ENCODE data around the gene ITGA7. TPM values are rescaled to one million over a fixed set of nuclear protein-coding genes. Genes with fewer than 3 reads are reported as not detected.

ITGA7 gene
- total RNA-seq, 1 donor from 2014 or later = 4.0 TPM

DNA sequence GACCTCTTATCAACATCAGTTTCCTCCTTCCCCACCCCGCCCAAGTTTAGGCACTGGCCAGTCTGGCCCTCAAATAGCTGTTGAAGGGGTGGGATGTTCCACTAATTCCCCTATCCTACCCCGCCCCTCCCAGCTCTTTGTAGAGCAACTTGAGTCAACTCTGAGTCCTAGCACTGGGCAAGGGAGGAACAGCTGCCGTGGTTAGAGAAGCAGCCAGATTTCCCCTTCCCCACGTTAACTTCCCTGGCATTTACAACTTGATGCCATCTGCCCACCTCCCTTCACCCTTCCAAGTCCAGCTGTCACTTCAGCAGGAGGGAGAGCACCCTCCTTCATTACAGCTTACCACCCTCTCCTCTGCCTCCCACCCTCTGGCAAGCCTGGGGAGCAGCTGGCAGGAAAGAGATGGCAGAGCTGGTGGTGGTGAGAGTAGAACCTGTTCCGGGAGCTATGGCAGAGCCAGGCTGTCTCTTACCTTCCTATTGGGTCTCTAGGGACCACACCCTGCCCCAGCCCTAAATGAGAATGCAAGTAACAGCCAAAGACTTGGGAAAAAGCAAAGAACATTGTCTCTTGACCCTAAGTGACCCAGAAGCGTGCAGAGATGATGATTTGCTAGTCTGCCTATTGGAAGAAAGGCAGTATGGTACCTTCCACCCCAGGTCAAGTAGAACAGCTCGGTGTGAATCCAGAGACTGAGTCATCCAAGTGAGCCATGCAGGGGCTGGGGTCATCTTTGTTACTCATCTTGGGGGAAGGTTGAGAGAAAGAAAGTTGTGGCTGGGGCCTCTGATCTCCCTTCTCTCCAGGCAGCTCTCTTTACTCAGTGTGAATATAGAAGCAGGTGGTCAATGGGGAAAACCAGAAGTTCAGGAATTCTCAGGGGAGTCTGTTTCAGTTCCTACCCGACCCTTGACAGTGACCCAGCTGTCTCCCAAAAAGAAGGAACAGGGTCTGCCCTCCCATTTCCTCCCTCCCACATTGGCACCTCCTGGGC, 9.6 kb upstream of the ITGA7 start:
- H3K27me3 Mint-ChIP-seq (ENCODE audit: unreplicated experiment) = peaks cover 27% of the 10 kb centered on the region
- H3K4me1 Mint-ChIP-seq (ENCODE audit: unreplicated experiment) = peaks cover 29% of the 10 kb centered on the region
- H3K27ac Mint-ChIP-seq (ENCODE audit: unreplicated experiment) = peak overlapping the region; percentile 84
- no peaks in the 10 kb centered on the region for H3K9me3 Mint-ChIP-seq (ENCODE audit: unreplicated experiment)
- peaks cover 9% of the 10 kb centered on the region for H3K36me3 Mint-ChIP-seq (ENCODE audit: low read depth, unreplicated experiment)
- no peak for DNase-seq (ENCODE audit: low spot score)
- TF ChIP-seq, protein P1, sequence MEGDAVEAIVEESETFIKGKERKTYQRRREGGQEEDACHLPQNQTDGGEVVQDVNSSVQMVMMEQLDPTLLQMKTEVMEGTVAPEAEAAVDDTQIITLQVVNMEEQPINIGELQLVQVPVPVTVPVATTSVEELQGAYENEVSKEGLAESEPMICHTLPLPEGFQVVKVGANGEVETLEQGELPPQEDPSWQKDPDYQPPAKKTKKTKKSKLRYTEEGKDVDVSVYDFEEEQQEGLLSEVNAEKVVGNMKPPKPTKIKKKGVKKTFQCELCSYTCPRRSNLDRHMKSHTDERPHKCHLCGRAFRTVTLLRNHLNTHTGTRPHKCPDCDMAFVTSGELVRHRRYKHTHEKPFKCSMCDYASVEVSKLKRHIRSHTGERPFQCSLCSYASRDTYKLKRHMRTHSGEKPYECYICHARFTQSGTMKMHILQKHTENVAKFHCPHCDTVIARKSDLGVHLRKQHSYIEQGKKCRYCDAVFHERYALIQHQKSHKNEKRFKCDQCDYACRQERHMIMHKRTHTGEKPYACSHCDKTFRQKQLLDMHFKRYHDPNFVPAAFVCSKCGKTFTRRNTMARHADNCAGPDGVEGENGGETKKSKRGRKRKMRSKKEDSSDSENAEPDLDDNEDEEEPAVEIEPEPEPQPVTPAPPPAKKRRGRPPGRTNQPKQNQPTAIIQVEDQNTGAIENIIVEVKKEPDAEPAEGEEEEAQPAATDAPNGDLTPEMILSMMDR (IDR thresholded peaks at IDR 0.05; ENCODE audit: unreplicated experiment) = no peak
- peak overlapping the region; percentile 94 for H3K4me3 Mint-ChIP-seq (ENCODE audit: unreplicated experiment)

DNA sequence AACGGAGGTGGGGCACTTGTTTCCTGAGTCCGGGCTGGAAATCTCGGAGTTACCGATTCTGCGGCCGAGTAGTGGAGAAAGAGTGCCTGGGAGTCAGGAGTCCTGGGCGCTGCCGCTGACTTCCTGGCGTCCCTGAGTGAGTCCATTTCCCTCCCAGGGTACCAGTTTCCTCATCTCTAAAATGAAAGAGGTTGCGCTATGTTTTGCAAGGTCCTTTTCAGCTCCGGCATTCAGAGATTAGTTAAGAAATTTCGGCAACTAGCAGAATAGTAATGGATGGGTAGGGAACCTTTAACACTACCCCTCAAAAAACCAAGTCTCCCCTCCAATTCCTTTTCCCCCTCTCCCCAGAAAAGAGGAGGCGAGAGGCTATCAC, 8.9 kb upstream of the ITGA7 start:
- no peak for DNase-seq (ENCODE audit: low spot score)
- TF ChIP-seq, protein P1 (IDR thresholded peaks at IDR 0.05; ENCODE audit: unreplicated experiment) = no peak
- Mint-ChIP-seq H3K9me3 (ENCODE audit: unreplicated experiment) (no peaks in the 10 kb centered on the region), H3K27ac (ENCODE audit: unreplicated experiment) (peak overlapping the region; percentile 84), H3K4me1 (ENCODE audit: unreplicated experiment) (peaks cover 29% of the 10 kb centered on the region), H3K4me3 (ENCODE audit: unreplicated experiment) (peak overlapping the region; percentile 94), H3K36me3 (ENCODE audit: low read depth, unreplicated experiment) (peaks cover 9% of the 10 kb centered on the region), H3K27me3 (ENCODE audit: unreplicated experiment) (peaks cover 27% of the 10 kb centered on the region)

DNA sequence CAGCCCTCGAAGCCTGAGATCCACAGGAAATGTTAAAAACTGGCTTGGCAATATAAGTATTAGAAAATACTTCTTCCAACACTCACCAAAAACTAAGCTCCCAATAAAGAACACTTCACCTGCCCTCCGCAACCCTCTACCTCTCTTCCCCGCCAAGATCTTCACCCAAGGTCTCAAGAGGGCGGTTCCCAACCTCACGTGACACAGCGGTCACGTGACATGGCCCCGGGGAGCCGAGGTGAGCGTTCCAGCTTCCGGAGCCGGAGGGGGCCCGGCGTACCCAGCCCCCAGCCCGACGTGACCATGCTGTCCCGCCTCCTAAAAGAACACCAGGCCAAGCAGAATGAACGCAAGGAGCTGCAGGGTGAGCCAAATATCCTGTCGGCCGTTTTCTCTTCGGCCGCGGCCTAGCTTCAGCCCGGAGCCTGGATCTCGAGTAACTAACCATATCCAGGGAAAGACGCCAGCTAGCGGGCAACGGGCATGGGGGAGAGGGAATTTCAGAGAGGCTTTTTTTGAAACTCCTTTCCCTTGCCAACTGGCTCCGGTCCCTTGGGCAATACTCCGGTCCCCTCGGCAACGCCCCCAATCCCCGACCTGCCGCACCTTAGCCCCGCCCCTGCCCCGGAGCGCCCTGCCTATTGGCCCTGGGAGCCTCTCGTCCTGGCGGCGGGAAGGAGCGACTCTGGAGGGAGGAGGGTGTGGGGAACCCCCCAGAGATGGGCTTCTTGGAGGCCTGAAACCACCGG, 8.3 kb upstream of the ITGA7 start, which contains the start of gene BLOC1S1:
BLOC1S1 (plus strand) TSS at position 214 of the 749 bp plus-strand sequence; CDS start at position 220, 6 bp downstream.
- H3K27me3 Mint-ChIP-seq (ENCODE audit: unreplicated experiment) = peaks cover 27% of the 10 kb centered on the region
- TF ChIP-seq, protein P1 (IDR thresholded peaks at IDR 0.05; ENCODE audit: unreplicated experiment) = no peak
- H3K4me3 Mint-ChIP-seq (ENCODE audit: unreplicated experiment) = peak within 1 kb of the TSS; percentile 94
- H3K4me1 Mint-ChIP-seq (ENCODE audit: unreplicated experiment) = peaks cover 29% of the 10 kb centered on the region
- peaks cover 9% of the 10 kb centered on the region for H3K36me3 Mint-ChIP-seq (ENCODE audit: low read depth, unreplicated experiment)
- no peaks in the 10 kb centered on the region for H3K9me3 Mint-ChIP-seq (ENCODE audit: unreplicated experiment)
- H3K27ac Mint-ChIP-seq (ENCODE audit: unreplicated experiment) = peak within 1 kb of the TSS; percentile 96
- peak; percentile 89 for DNase-seq (ENCODE audit: low spot score)

DNA sequence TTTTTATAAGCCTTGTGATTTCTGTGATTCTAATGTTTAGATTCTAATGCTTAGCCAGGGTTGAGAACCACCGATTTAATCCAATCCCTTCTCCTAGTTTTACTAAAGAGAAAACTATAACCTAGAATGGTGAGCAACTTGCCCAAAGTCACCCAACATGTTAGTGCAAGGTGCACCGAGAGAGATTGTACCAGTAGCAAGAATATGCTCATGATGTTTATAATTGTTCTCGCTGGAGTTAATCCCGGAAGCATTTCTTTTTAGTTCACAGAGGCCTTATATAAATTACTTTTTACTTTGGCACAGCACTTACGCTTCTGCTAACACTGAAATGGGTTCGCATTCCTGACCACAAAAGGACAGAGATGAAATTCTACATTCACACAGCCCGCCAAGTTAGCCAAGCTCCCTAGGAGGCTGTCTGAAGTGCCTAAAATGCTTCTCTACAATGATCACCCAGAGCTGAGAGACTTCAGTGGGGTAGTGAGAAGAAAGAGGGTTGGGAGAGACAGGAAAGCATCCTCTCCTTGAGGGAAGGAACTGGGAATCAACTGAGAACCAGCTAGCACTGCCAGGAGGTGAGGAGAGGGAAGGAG, 7.6 kb upstream of the ITGA7 start:
- Mint-ChIP-seq H3K4me1 (ENCODE audit: unreplicated experiment) (peaks cover 29% of the 10 kb centered on the region), H3K4me3 (ENCODE audit: unreplicated experiment) (peak overlapping the region; percentile 94), H3K27ac (ENCODE audit: unreplicated experiment) (peak overlapping the region; percentile 96), H3K9me3 (ENCODE audit: unreplicated experiment) (no peaks in the 10 kb centered on the region), H3K36me3 (ENCODE audit: low read depth, unreplicated experiment) (peaks cover 9% of the 10 kb centered on the region), H3K27me3 (ENCODE audit: unreplicated experiment) (peaks cover 27% of the 10 kb centered on the region)
- TF ChIP-seq, protein P1 (IDR thresholded peaks at IDR 0.05; ENCODE audit: unreplicated experiment) = no peak
- no peak for DNase-seq (ENCODE audit: low spot score)

Measured in endothelial cell (in vitro differentiated cells).